Spleen (tissue), 7 donors: ENCODE results near the gene PCMTD2.
"Not testable (repeated sequence)": the region's sequence is repeated elsewhere in the genome, so short reads cannot be mapped to it uniquely, and the experiment has no call there.

Source experiments
- CTCF ChIP-seq, 11 experiments: fragments of 200-600 bp in 7 of 11; fragments of 450-650 bp in 4 of 11; sonication (generic) in 4 of 11; IDR thresholded peaks in 8 of 11; conservative IDR thresholded peaks in 3 of 11; 1 replicate in 7 of 11; 2 replicates in 4 of 11; pipeline versions ENCODE4 v1.4.0 to v1.8.0; 2016 to 2021; ENCODE audit warnings: antibody characterized with exemption in 11 of 11, inconsistent platforms in 4 of 11, mild to moderate bottlenecking in 1 of 11
- POLR2A ChIP-seq, 3 donors: fragments of 450-650 bp; IDR thresholded peaks; one replicate each; pipeline ENCODE4 v1.5.1; 2017; ENCODE audit warnings: antibody characterized with exemption in 3 of 3, mild to moderate bottlenecking in 1 of 3
- donor health status: DM: no; HTN: no; CAD: no; lungs with moderate emphysema.
- donor health status: DM: no; HTN: no; CAD: no.
- donor health status: DM: no; HTN: no; CAD: no.

- not testable (repeated sequence) for TF ChIP-seq CTCF (IDR thresholded peaks at IDR 0.05 in 8 of 11, conservative IDR thresholded peaks at IDR 0.05 in 3 of 11); POLR2A (IDR thresholded peaks at IDR 0.05)
These were observed 20.5 kb upstream of the PCMTD2 start for GRCh38 chr20:64234921-64235565.
